GM19099 (cell line): ENCODE results near the gene GIPC3.
A peak's percentile ranks its signal among the peaks of the same experiment; 100 is the strongest.

Source experiments
- POLR2A ChIP-seq: IDR thresholded peaks from 3 replicates; pipeline ENCODE4 v1.6.1; 2011; ENCODE audit warnings: low read depth; ENCODE audit not compliant: insufficient read length; ENCODE audit errors: extremely low read depth

GIPC3 gene

GRCh38 chr19:3545669-3546034 is 39.6 kb upstream of the GIPC3 start:
- no peak for TF ChIP-seq POLR2A

DNA sequence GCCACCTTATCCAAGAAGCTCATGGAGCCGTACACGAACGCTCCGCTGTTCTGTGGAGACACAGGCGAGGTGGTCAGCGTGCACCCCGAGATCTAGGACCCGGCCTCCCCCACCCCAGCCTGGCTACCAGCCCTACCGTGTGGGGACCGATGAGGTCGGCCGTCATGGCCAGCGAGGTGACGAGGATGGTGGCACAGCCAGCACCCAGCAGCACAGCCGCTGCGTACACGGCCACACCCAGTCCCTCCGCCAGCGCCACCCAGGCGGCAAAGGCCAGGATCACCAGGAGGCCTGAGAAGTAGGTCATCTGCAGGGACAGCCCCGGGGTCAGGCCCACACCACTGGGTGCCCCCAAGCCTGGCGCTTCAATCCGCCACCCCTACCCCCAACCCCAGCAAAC is 39.2 kb upstream of the GIPC3 start:
- no peak for TF ChIP-seq POLR2A

GRCh38 chr19:3547301-3547731 is 38.0 kb upstream of the GIPC3 start:
- TF ChIP-seq POLR2A: no peak

DNA sequence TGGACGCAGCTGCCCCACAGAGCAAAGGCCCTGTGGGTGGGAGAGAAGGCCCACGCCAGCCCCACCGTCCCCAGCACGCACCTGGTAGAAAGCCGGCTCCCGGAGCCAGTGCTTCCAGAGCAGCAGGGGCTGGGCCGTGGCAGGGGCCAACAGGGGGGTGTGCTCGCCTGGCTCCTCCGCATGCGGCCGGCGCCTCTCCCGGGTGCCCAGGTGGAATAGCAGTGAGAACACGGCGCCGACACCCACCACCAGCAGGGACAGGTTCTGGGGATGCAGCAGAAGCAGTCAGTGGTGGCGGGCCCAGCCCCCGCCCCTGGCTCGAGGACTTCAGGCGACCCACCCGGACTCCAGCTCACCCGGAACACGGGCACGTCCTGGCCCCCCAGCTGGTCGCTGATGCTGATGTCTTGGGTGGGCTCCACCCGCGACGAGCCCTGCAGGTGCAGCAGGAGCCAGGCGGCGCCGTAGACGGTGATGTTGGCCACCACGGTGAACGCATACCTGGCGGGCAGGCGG is 37.5 kb upstream of the GIPC3 start:
- TF ChIP-seq POLR2A: no peak

GRCh38 chr19:3548606-3549005 is 36.7 kb upstream of the GIPC3 start:
- no peak for TF ChIP-seq POLR2A

GRCh38 chr19:3549816-3550215 is 35.5 kb upstream of the GIPC3 start:
- TF ChIP-seq POLR2A: no peak

DNA sequence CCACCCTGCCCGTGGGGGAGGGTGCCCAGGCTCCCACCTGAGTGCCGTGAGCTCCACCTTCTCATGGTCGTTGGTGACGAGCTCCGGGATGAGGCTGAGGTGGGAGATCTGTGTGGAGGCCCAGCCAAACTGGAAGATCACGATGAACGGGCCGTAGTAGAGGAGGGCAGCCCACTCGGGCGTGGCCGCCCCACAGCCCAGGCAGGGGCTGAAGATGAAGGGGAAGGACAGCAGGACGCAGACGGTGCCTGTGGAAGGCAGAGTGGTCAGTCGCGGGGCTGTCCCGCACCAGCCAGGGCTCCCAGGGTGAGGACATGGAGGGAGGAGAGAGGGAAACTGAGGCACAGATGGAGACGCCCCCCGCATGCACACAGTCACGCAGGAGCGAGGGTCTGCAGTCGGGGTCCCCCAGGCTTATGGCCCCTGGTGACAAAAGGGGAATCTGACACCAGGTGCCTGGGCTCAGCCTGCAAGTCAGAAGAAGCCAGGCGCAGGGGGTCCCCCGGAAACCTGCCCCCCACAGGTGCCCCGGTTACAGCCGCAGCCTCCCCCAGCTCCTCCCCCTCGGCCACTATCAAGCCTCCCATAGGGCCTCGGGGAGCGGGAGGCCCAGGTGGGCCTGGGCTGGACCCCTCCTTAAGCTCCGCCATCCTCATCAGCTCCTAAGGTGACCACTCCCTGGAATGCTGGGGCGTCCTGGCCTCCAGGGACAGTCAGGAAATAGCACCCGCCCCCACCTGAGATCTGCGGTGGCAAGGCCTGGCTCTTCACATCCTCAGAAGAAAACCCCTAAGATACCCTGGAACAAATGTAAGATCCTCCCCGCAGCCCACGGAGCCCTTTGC is 34.1 kb upstream of the GIPC3 start:
- TF ChIP-seq POLR2A: no peak

- no peak for TF ChIP-seq POLR2A
These were observed 33.5 kb upstream of the GIPC3 start for GRCh38 chr19:3551792-3552095.

- TF ChIP-seq POLR2A: no peak
These were observed 30.8 kb upstream of the GIPC3 start for GRCh38 chr19:3554254-3555083.

DNA sequence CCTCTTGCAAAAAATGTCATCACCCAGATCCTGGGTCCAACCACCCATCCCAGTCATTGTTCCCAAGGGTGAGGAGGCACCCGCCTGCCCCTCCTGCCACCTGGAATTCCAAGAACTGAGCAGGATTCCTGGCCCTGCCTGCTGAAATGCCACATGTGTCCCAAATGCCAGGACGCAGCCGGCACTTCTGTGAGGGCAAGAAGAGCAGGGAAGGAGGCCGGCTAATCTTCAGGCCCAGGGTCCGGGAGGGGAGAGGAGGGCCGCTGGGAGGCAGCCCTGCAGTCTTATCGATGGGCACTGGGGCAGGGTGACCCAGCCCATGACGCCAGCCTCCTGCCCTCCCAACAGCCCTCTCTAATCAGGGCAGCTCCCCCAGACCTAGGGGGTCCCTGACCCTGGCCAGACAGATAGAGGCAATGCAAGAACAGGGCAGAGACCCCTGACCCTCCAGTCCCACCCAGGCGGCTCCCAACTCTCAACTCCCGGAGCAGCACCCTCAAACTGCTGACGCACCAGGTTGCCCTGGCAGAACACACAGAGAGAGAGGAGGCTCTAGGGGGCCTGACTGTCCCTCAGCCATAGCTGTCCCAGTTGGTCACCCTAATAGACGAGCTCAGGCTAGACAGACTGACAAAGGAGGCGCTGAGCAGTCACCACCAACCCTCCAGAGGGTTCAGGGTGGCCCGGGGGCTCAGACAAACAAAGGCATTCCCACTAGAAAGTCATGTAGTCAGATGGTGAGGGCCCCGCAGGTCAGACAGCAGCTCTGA is 29.4 kb upstream of the GIPC3 start:
- no peak for TF ChIP-seq POLR2A

DNA sequence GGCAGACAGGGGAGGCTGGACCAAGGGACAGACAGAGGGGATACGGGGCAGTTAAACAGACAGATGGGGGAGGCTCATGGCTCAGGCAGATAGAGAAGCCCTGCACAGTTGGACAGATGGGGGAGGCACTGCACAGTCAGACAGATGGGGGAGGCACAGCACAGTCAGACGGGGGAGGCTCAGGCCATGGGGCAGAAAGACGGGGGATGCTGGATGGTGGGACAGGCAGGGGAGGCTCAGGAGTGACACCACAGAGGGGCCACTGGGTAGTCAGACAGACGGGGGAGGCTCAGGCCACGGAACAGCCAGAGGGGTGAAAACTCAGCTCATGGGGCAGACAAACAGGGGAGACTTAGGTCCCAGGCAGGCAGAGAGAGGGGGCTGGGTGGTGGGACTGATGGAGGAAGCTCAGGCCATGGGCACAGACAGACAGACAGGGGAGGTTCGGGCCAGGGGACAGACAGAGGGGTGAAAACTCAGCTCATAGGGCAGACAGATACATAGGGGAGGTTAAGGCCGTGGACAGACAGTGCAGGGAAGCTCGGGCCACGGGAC is 28.8 kb upstream of the GIPC3 start:
- TF ChIP-seq POLR2A: no peak

- no peak for TF ChIP-seq POLR2A
These were observed 28.3 kb upstream of the GIPC3 start for GRCh38 chr19:3556978-3557460.

DNA sequence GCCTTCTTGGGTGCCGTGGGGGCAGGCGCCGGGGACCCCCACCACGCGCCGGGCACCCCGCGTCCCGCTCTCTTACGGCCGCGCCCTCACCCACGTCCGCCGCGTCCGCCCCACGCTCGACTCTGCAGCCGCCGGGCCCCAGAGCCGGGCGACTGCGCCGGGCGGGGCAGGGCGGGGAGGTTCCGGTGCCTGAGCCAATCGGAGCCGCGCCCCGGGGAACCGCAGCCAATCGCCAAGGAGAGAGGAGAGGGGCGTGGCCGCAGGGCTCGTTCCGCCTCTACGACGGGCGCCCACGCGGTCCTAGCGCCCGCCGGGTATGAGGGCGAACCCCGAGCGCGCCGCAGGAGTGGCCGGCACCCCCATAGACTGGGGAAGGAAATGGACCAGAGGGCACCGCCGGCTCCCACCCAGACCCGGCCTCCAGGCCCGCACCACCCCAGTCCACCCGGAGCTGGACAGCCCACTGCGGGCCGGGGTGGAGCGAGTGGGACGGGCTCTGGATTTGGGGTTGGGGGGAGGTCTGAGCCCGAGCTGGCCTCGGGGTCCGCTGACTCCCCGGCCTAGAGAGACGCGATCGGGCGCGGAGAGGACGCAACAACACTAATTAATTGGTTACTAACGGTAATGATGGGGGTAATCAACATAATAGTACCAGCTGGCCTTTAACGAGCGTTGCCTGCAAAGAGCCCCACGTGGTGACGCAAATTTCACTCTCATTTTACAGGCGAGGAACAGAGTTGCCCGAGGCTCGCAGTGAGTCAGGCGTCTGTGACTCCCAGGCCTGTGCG is 27.6 kb upstream of the GIPC3 start, which contains the start of gene MFSD12:
Gene MFSD12 (minus strand): TSS at position 126 of the 788 bp plus-strand sequence. CDS start 183 bp downstream, outside the sequence.
- TF ChIP-seq POLR2A: peak; percentile 78
